NB4 (cell line): ENCODE data around the gene SDF4.

Source experiments
- DNase-seq: peaks from one replicate; pipeline ENCODE4 v3.0.0; 2010; ENCODE audit warnings: low read depth
- H3K4me3 ChIP-seq: one replicate; pipeline ENCODE4 v1.5.1; 2011; ENCODE audit warnings: mild to moderate bottlenecking, low read depth, low read length, moderate library complexity
- CTCF ChIP-seq: IDR thresholded peaks from one replicate; pipeline ENCODE4 v1.5.1; 2012; ENCODE audit warnings: low read depth, low read length
- MYC ChIP-seq: IDR thresholded peaks from 2 replicates; pipeline ENCODE4 v1.6.1; 2011; ENCODE audit warnings: low read depth, low read length
- POLR2A ChIP-seq: IDR thresholded peaks from 2 replicates; pipeline ENCODE4 v1.6.1; 2011; ENCODE audit warnings: mild to moderate bottlenecking; ENCODE audit not compliant: insufficient read length; ENCODE audit errors: extremely low read depth
- TF ChIP-seq, protein P1 (sequence below): IDR thresholded peaks from 2 replicates; pipeline ENCODE4 v1.6.1; 2011; ENCODE audit warnings: low read depth, low read length

Gene SDF4

DNA sequence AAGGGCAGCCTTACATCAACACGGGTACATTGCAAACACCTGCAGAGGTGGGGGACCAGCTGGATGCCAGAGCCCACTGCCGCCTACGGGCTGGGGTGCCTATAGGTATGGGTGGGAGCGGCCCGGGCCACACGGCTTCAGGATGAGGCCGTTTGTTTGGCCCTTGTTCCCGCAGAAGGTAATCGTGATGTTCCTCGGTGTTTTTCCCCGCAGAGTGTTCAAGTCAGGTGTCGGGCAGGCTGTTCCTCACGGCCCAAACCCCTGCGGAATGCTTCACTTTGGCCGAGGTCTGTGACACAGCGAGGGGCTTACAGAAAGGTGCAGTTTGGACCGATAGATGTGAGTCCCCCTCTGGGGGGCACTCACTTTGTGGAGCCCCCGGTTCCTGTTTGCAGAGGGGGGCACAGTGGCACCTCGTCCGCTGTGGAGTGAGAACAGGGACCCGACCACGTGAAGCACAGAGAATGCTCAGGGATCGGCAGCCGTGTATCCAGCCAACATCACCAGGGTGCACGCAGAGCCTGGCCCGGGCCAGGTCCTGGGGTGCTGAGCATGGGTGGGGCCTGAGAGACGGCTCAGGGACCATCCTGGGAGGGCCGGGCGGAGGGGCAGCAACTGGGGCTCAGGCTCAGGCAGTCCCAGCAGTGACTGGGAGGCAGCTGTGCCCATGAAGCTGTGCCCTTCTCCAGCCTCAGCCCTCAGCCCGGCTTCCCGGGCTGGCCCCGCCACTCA, 58.6 kb downstream of the SDF4 start:
- TF ChIP-seq CTCF (no peak), MYC (no peak), POLR2A (no peak)
- TF ChIP-seq, protein P1, sequence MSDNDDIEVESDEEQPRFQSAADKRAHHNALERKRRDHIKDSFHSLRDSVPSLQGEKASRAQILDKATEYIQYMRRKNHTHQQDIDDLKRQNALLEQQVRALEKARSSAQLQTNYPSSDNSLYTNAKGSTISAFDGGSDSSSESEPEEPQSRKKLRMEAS, result no peak
- DNase-seq, result no peak
- H3K4me3 ChIP-seq, result no peak overlapping the region

- no peak for TF ChIP-seq POLR2A
- TF ChIP-seq, protein P1, result no peak
- TF ChIP-seq MYC, result no peak
- no peak for TF ChIP-seq CTCF
- DNase-seq, result peak; percentile 73
- H3K4me3 ChIP-seq, result no peak overlapping the region
Measured at GRCh38 chr1:1171546-1172340, 60.1 kb downstream of the SDF4 start.

DNA sequence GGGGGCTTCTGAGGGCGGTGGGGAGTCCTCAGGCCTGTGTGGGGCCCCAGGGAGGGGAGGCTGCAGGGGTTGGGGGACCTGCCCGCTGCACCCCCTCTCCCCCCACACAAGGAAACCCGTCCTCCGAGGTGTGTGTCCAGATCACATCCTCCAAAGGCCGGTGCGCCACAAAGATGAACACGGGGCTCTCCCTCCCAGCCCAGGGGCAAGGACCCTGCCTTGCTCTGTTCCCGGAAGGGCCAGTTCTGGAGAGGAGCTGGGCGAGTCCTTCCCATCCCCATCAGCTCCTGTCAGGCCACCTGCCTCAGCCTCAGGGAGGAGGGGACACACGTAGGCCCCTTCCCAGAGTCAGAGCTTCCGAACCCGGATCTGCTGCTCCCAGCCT, 60.6 kb downstream of the SDF4 start:
- H3K4me3 ChIP-seq, result no peak overlapping the region
- DNase-seq, result no peak
- TF ChIP-seq MYC (no peak), CTCF (no peak), POLR2A (no peak)
- TF ChIP-seq, protein P1, result no peak

GRCh38 chr1:1170215-1171091, 61.3 kb downstream of the SDF4 start:
- peak; percentile 76 for DNase-seq
- no peak overlapping the region for H3K4me3 ChIP-seq
- no peak for TF ChIP-seq POLR2A
- TF ChIP-seq, protein P1, result no peak
- TF ChIP-seq CTCF, result no peak
- TF ChIP-seq MYC, result no peak

- DNase-seq, result peak; percentile 72
Measured at GRCh38 chr1:1169429-1170214, 62.2 kb downstream of the SDF4 start.

More at GRCh38 chr1:1169429-1170214, 62.2 kb downstream of the SDF4 start:
- no peak overlapping the region for H3K4me3 ChIP-seq
- no peak for TF ChIP-seq CTCF
- TF ChIP-seq, protein P1, result no peak
- no peak for TF ChIP-seq MYC
- no peak for TF ChIP-seq POLR2A
